IPS DF 6.9 (cell line): ENCODE data around the gene KIF4B.
"Not testable (repeated sequence)": the region's sequence is repeated elsewhere in the genome, so short reads cannot be mapped to it uniquely, and the experiment has no call there.

ENCODE experiments used
- DNase-seq: peaks from one replicate; pipeline ENCODE4 v3.0.0-alpha.2; 2013; ENCODE audit warnings: low read depth, low spot score
- H3K27ac ChIP-seq: one replicate; pipeline ENCODE4 v1.5.1; 2013; ENCODE audit warnings: low read length, control low read depth
- H3K27me3 ChIP-seq: 2 replicates; pipeline ENCODE4 v1.6.1; 2013; ENCODE audit warnings: mild to moderate bottlenecking, low read length; ENCODE audit not compliant: control insufficient read depth, insufficient read depth
- H3K36me3 ChIP-seq: 2 replicates; pipeline ENCODE4 v1.6.1; 2013; ENCODE audit warnings: low read length; ENCODE audit not compliant: control insufficient read depth, insufficient read depth
- H3K4me1 ChIP-seq: 2 replicates; pipeline ENCODE4 v1.6.1; 2013; ENCODE audit warnings: low read length; ENCODE audit not compliant: control insufficient read depth, insufficient read depth
- H3K4me3 ChIP-seq: 2 replicates; pipeline ENCODE4 v1.5.1; 2013; ENCODE audit warnings: mild to moderate bottlenecking, low read length
- H3K9me3 ChIP-seq: 2 replicates; pipeline ENCODE4 v1.6.1; 2013; ENCODE audit warnings: low read length, inconsistent platforms; ENCODE audit not compliant: control insufficient read depth, insufficient read depth
- WGBS: extraction: QIAGEN DNeasy Blood & Tissue Kit; methylation state at CpG from one replicate; pipeline ENCODE4 v1.1.7; 2013; ENCODE audit warnings: mixed read lengths, missing lambda C conversion rate; ENCODE audit not compliant: insufficient read length, insufficient coverage; 5-methylcytosine and 5-hydroxymethylcytosine counted together

Gene KIF4B

DNA sequence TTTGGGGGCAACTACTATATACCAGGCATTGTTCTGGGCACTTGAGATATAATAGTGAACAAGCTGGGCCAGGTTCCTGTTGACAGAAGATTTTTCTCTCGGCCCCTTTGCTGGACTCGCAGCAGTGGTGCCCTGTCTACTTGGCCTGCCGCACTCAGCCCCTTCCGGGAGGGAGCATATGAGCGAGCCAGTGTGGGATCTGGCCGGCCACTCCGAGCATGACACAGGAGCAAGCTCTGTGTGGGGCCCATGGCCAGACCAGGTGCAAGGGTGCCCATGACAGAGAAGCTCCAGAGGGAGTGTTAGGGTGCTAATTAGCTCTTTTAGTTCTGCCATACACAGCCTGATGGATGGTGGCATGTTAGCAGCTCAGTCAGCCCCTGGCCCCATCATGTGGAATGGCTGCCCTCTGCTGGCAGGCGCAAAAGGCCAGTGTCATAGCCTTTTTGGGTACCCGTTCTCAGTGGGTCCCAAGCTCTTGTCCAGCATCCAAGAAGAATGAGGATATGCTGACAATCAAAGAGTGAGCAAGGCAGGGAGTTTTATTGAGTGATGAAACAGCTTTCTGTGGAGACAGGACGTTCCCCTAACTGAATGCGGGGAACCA lies 9.3 kb upstream of the KIF4B start:
- no peak overlapping the region for H3K4me3 ChIP-seq
- H3K9me3 ChIP-seq, result no peaks in the 10 kb centered on the region
- peak; percentile 27 for DNase-seq
- no peaks in the 10 kb centered on the region for H3K4me1 ChIP-seq
- no CpG with 5 or more reads among the region's 11 CpGs for WGBS
- no peaks in the 10 kb centered on the region for H3K27me3 ChIP-seq
- no peak overlapping the region for H3K27ac ChIP-seq
- H3K36me3 ChIP-seq, result no peaks in the 10 kb centered on the region

DNA sequence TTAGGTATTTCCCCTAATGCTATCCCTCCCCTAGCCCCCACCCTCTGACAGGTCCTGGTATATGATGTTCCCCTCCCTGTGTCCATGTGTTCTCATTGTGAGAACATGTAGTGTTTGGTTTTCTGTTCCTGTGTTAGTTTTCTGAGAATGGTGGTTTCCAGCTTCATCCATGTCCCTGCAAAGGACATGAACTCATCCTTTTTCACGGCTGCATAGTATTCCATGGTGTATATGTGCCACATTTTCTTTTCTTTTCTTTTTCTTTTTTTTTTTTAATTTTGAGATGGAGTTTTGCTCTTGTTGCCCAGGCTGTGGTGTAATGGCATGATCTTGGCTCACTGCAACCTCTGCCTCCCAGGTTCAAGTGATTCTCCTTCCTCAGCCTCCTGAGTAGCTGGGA lies 7.3 kb upstream of the KIF4B start:
- H3K27me3 ChIP-seq, H3K27ac ChIP-seq, H3K4me1 ChIP-seq, H3K4me3 ChIP-seq, DNase-seq, H3K36me3 ChIP-seq, H3K9me3 ChIP-seq: not testable (repeated sequence)
- WGBS, result no CpG with 5 or more reads among the region's 1 CpG

DNA sequence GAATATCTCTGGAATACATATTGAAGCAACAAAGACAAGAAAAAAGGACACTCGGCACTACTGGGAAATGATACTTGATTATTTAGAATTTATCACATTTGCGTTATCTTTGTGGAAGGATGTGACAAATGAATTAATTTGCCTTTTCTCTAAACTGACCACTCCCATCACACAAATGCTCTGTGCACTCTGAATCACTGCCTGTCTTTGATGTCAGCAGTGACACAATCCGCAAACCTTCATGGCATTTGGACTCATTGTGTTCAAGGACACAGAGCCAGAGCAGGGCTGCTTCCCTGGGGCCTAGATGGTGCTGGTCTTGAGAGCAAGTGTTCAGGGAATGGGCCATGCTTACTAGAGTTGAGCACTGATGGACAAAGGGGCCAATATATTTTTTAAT lies 4.9 kb upstream of the KIF4B start:
- Histone ChIP-seq H3K4me3 (no peak overlapping the region), H3K27me3 (no peaks in the 10 kb centered on the region), H3K9me3 (no peaks in the 10 kb centered on the region), H3K36me3 (no peaks in the 10 kb centered on the region), H3K27ac (no peak overlapping the region), H3K4me1 (no peaks in the 10 kb centered on the region)
- DNase-seq, result no peak
- WGBS, result no CpG with 5 or more reads among the region's 3 CpGs

DNA sequence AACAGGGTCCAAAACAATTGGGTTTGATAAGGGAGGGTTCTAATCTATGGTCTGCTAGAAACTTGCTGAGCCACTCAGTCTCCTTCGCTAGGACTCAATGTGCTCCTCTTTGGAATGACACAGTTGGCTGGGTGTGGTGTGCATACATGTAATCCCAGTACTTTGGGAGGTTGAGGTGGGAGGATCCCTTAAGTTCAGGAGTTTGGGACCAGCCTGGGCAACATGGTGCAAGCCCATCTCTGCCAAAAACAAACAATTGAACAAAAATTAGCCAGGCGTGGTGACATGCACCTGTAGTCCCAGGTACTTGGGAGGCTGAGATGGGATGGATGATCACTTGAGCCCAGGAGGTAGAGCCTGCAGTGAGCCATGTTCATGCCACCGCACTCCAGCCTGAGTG lies 2.7 kb upstream of the KIF4B start:
- no CpG with 5 or more reads among the region's 3 CpGs for WGBS
- H3K4me3 ChIP-seq, result no peak overlapping the region
- no peaks in the 10 kb centered on the region for H3K9me3 ChIP-seq
- H3K27ac ChIP-seq, result no peak overlapping the region
- no peaks in the 10 kb centered on the region for H3K27me3 ChIP-seq
- H3K36me3 ChIP-seq, result no peaks in the 10 kb centered on the region
- no peaks in the 10 kb centered on the region for H3K4me1 ChIP-seq
- DNase-seq, result no peak

DNA sequence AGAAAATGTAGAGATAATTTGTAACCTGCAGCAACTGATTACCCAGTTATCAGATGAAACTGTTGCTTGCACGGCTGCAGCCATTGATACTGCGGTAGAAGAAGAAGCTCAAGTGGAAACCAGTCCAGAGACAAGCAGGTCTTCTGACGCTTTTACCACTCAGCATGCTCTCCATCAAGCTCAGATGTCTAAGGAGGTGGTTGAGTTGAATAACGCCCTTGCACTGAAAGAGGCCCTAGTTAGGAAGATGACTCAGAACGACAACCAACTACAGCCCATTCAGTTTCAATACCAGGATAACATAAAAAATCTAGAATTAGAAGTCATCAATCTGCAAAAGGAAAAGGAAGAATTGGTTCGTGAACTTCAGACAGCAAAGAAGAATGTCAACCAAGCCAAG lies 1.7 kb downstream of the KIF4B start:
- WGBS, result no CpG with 5 or more reads among the region's 6 CpGs
- Histone ChIP-seq H3K9me3 (no peaks in the 10 kb centered on the region), H3K4me3 (no peak overlapping the region), H3K4me1 (no peaks in the 10 kb centered on the region), H3K27me3 (no peaks in the 10 kb centered on the region), H3K27ac (no peak overlapping the region), H3K36me3 (no peaks in the 10 kb centered on the region)
- DNase-seq, result no peak

DNA sequence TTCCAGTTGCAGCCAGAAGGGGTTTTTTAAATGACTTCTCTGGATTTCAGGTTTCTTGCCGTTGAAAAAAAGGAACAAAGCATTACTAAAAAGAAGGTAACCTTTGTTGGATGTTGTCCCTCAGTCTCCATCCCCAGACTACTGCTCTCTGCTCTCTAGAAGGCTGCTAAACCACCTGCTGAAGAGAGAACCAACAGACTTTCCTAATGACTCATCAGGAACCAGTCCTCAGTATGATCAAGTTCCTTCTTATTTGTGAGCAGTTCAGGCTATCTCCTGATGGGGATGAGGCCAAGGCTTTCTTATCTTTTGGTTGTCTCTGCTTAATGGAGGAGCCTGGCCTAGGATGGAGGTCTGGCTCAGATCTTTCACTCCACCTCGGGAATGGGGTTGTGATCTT lies 4.1 kb downstream of the KIF4B start:
- WGBS, result no CpG with 5 or more reads among the region's 2 CpGs

DNA sequence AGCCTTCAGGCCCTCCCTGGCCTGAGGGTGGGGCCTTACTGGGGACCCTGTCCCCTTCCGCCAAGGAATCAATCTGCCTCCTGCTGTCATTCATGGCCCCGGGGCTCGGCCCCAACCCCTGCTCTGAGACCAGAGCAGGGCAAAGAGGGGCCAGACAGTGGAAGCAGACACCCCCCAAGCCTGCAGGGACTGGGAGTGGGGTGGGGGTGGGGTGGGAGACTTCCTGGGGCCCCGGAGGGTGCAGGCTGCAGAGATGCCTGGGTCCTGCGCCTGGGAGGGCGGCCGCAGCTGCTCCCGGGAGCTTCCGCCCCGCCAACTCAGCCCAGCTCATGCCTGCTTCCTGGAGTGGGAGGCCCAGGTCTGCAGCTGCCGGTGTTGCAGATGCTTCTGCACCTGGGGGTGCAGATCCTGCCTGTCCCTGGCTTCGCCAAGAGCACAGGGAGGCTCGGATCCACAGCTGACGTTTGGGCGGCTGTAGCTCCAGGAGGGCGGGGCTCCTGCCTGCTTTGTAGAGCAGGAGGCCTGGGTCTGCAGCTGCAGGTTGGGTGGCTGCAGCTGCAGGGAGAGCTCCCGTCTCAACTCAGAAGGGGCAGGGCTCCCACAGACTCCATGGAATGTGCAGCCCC lies 6.2 kb downstream of the KIF4B start:
- Histone ChIP-seq H3K27me3 (no peaks in the 10 kb centered on the region), H3K36me3 (no peaks in the 10 kb centered on the region), H3K4me3 (no peak overlapping the region), H3K27ac (no peak overlapping the region), H3K9me3 (no peaks in the 10 kb centered on the region), H3K4me1 (peaks cover 2% of the 10 kb centered on the region; the same call in 1 of the 2 replicates)
- WGBS, result no CpG with 5 or more reads among the region's 17 CpGs
- no peak for DNase-seq

More for the DNA sequence above, 4.1 kb downstream of the KIF4B start:
- Histone ChIP-seq H3K4me1 (no peaks in the 10 kb centered on the region), H3K36me3 (no peaks in the 10 kb centered on the region), H3K9me3 (no peaks in the 10 kb centered on the region), H3K27ac (no peak overlapping the region), H3K4me3 (no peak overlapping the region), H3K27me3 (no peaks in the 10 kb centered on the region)
- DNase-seq, result no peak

DNA sequence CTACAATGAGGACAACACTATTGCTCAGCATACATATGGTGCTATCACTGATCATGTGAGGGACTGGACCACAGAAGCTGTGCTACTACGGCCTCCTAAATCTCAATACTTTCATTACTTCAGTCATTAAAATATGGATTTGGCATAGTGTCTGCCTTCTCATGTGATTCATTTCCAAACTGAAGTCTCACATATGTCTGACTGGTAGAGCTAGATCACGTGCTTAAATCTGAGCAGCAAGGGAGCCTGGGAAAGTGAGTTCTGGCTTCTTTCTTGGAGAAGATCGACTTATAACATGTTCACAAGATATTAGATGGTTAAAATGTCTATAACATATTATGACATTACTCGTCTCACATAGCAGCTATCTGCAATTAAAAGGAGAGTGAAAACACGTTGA lies 8.3 kb downstream of the KIF4B start:
- no peak overlapping the region for H3K27ac ChIP-seq
- no peak for DNase-seq
- no peaks in the 10 kb centered on the region for H3K27me3 ChIP-seq
- no peaks in the 10 kb centered on the region for H3K36me3 ChIP-seq
- peaks cover 2% of the 10 kb centered on the region; the same call in 1 of the 2 replicates for H3K4me1 ChIP-seq
- H3K9me3 ChIP-seq, result no peaks in the 10 kb centered on the region
- no CpG with 5 or more reads among the region's 5 CpGs for WGBS
- no peak overlapping the region for H3K4me3 ChIP-seq

DNA sequence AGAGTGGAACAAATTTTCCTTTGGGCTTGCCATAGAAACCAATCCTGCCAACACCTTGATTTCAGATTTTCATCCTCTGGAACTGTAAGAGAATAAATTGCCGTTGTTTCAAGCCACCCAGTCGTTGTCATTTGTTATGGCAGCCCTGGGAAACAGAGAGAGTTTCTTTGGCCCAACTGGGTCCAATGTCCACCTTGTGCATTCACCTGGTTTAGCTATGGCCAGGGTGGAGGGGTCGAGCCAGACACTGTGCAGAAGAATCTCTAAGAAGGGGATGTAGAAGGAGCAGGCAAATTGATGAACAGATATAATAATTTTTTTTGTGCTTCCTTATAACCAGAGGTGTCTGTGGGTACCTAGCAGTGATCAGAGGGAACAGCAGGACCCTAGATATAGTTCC lies 9.8 kb downstream of the KIF4B start:
- no CpG with 5 or more reads among the region's 3 CpGs for WGBS
- H3K27me3 ChIP-seq, result no peaks in the 10 kb centered on the region
- H3K4me1 ChIP-seq, result peaks cover 2% of the 10 kb centered on the region; the same call in 1 of the 2 replicates
- DNase-seq, result no peak
- H3K4me3 ChIP-seq, result no peak overlapping the region
- H3K36me3 ChIP-seq, result no peaks in the 10 kb centered on the region
- no peak overlapping the region for H3K27ac ChIP-seq
- H3K9me3 ChIP-seq, result no peaks in the 10 kb centered on the region

DNA sequence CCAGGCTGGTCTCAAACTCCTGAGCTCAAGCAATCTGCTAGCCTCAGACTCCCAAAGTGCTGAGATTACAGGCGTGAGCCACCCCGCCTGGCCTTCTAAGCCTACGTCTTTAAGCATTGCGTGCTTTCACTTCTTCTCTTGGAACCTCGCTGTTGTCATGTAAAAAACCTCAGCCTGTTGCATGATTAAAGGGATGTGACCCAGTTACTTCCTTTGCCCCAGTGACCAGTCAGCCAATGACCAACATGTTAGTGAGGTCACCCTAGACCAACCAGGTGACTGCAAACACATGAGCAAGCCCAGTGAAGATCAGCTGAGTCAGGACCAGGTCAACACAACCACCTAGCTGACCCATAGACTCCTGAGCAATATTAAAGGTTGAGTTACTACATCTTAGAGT lies 10.5 kb downstream of the KIF4B start:
- Histone ChIP-seq H3K9me3 (no peaks in the 10 kb centered on the region), H3K4me3 (no peak overlapping the region), H3K36me3 (no peaks in the 10 kb centered on the region), H3K27ac (no peak overlapping the region), H3K27me3 (no peaks in the 10 kb centered on the region), H3K4me1 (peaks cover 2% of the 10 kb centered on the region; the same call in 1 of the 2 replicates)
- no CpG with 5 or more reads among the region's 5 CpGs for WGBS
- DNase-seq, result no peak

DNA sequence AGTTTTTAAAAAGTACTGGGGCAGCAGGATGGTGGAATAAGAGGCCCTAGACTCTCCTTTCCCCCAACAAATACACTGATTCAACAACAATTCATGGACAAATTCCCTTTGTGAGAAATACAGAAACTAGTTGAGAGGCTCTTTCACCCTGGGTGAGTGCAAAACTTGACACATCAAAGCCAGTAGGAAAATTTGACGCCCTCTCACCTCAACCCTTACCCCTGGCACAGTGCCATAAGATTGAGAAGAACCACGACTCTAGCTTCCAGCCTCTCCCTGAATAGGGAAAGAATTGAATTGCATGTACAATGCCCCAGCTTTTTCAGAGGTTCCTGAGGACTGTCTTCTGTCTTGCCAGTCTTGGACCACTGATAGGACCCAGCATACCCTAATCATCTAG lies 12.3 kb downstream of the KIF4B start:
- Histone ChIP-seq H3K9me3 (no peaks in the 10 kb centered on the region), H3K4me3 (no peak overlapping the region), H3K27ac (no peak overlapping the region), H3K27me3 (no peaks in the 10 kb centered on the region), H3K4me1 (peaks cover 2% of the 10 kb centered on the region; the same call in 1 of the 2 replicates), H3K36me3 (no peaks in the 10 kb centered on the region)
- no CpG with 5 or more reads among the region's 2 CpGs for WGBS
- no peak for DNase-seq
